Measurements from ENCODE around the gene LTF. TPM values are rescaled to one million over a fixed set of nuclear protein-coding genes. Genes with fewer than 3 reads are reported as not detected.
A peak's percentile ranks its signal among the peaks of the same experiment; 100 is the strongest.

Gene LTF
- total RNA-seq, 3 donors from 2014 or later = 1.2 to 1.4 (median 1.2) TPM

- Histone ChIP-seq H3K9me3 (no peaks in the 10 kb centered on the region), H3K36me3 (ENCODE audit: low read depth) (no peaks in the 10 kb centered on the region), H3K4me1 (ENCODE audit: low read depth) (peaks cover 15% of the 10 kb centered on the region), H3K4me3 (no peak overlapping the region)
- no peak for TF ChIP-seq CTCF (IDR thresholded peaks at IDR 0.05)
- no peak for ATAC-seq
- intact Hi-C loops (cut with DNase I, micrococcal nuclease) = no loop called here
- no peak for DNase-seq
Observed at GRCh38 chr3:46409739-46410489, 54.8 kb downstream of the LTF start.

- DNase-seq (no peak), ATAC-seq (no peak)
- no peaks in the 10 kb centered on the region for H3K9me3 ChIP-seq
- no peak overlapping the region for H3K4me3 ChIP-seq
- intact Hi-C loops (cut with DNase I, micrococcal nuclease) = no loop called here
- peaks cover 21% of the 10 kb centered on the region for H3K4me1 ChIP-seq (ENCODE audit: low read depth)
- H3K36me3 ChIP-seq (ENCODE audit: low read depth) = no peaks in the 10 kb centered on the region
- TF ChIP-seq CTCF (IDR thresholded peaks at IDR 0.05) = no peak
Observed at GRCh38 chr3:46408853-46409252, 55.9 kb downstream of the LTF start.

- no peak for DNase-seq
- ATAC-seq = no peak
- no peak overlapping the region for H3K4me3 ChIP-seq
- no peaks in the 10 kb centered on the region for H3K36me3 ChIP-seq (ENCODE audit: low read depth)
- H3K9me3 ChIP-seq = no peaks in the 10 kb centered on the region
- intact Hi-C loops (cut with DNase I, micrococcal nuclease) = no loop called here
- H3K4me1 ChIP-seq (ENCODE audit: low read depth) = peaks cover 21% of the 10 kb centered on the region
- TF ChIP-seq CTCF (IDR thresholded peaks at IDR 0.05) = no peak
Observed at GRCh38 chr3:46407970-46408369, 56.7 kb downstream of the LTF start.

GRCh38 chr3:46406788-46407611 lies 57.7 kb downstream of the LTF start, which contains the start of the genes CCR5AS and CCRL2:
CCR5AS (minus strand) TSS chr3:46407066.
CCRL2 (plus strand) TSS chr3:46407259; CDS start chr3:46408080, 821 bp downstream.
- intact Hi-C loops (cut with DNase I, micrococcal nuclease) = no loop called here
- Histone ChIP-seq H3K4me3 (no peak within 1 kb of the TSS), H3K36me3 (ENCODE audit: low read depth) (no peaks in the 10 kb centered on the region), H3K4me1 (ENCODE audit: low read depth) (peaks cover 21% of the 10 kb centered on the region), H3K9me3 (no peaks in the 10 kb centered on the region)
- peak; percentile 91 for ATAC-seq
- no peak for TF ChIP-seq CTCF (IDR thresholded peaks at IDR 0.05)
- DNase-seq = peak; percentile 78 to 93 (median 80)

GRCh38 chr3:46406443-46406787 lies 58.3 kb downstream of the LTF start:
- intact Hi-C loops (cut with DNase I, micrococcal nuclease) = no loop called here
- DNase-seq (no peak), ATAC-seq (no peak)
- H3K36me3 ChIP-seq (ENCODE audit: low read depth) = no peaks in the 10 kb centered on the region
- H3K9me3 ChIP-seq = no peaks in the 10 kb centered on the region
- H3K4me3 ChIP-seq = no peak overlapping the region
- TF ChIP-seq CTCF (IDR thresholded peaks at IDR 0.05) = no peak
- H3K4me1 ChIP-seq (ENCODE audit: low read depth) = peaks cover 21% of the 10 kb centered on the region

Data from mucosa of descending colon (tissue), 3 donors.